HL-60/S4 treated with phorbol 12-myristate 13-acetate at 8.2 ng/mL for 4 days and 3 days (cell line): ENCODE measurements around the gene FNTB.
"Not testable (repeated sequence)": the region's sequence is repeated elsewhere in the genome, so short reads cannot be mapped to it uniquely, and the experiment has no call there.

Source experiments
- in situ Hi-C: fragments of 300-500 bp; cut with MboI; formaldehyde crosslinking; loops from 2 replicates; pipeline ENCODE4 v1.15.0; 2022; ENCODE audit warnings: low sequenced_read_pairs

Gene FNTB

GRCh38 chr14:65011538-65011937 lies 24.8 kb downstream of the FNTB start:
- in situ Hi-C loops, result no loop called here

GRCh38 chr14:65012353-65012752 lies 25.7 kb downstream of the FNTB start:
- in situ Hi-C loops, result no loop called here

GRCh38 chr14:65015391-65015790 lies 28.7 kb downstream of the FNTB start:
- in situ Hi-C loops, result no loop called here

- in situ Hi-C loops, result no loop called here
Observed at GRCh38 chr14:65016471-65016870, 29.8 kb downstream of the FNTB start.

- in situ Hi-C loops, result no loop called here
Observed at GRCh38 chr14:65019944-65020566, 33.4 kb downstream of the FNTB start.

- in situ Hi-C loops, result no loop called here
Observed at GRCh38 chr14:65024957-65025356, 38.3 kb downstream of the FNTB start.

GRCh38 chr14:65025818-65026217 lies 39.1 kb downstream of the FNTB start:
- in situ Hi-C loops, result no loop called here

- in situ Hi-C loops, result no loop called here
Observed at GRCh38 chr14:65026526-65026925, 39.8 kb downstream of the FNTB start.

GRCh38 chr14:65027127-65027799 lies 40.6 kb downstream of the FNTB start:
- in situ Hi-C loops, result no loop called here

- in situ Hi-C loops, result no loop called here
Observed at GRCh38 chr14:65028937-65029336, 42.2 kb downstream of the FNTB start.

- in situ Hi-C loops, result not testable (repeated sequence)
Observed at GRCh38 chr14:65031321-65031720, 44.6 kb downstream of the FNTB start.

GRCh38 chr14:65032319-65032718 lies 45.6 kb downstream of the FNTB start:
- in situ Hi-C loops, result no loop called here

- in situ Hi-C loops, result no loop called here
Observed at GRCh38 chr14:65033181-65033580, 46.5 kb downstream of the FNTB start.

- in situ Hi-C loops, result no loop called here
Observed at GRCh38 chr14:65034021-65034420, 47.3 kb downstream of the FNTB start.

- in situ Hi-C loops, result no loop called here
Observed at GRCh38 chr14:65035049-65035448, 48.4 kb downstream of the FNTB start.

GRCh38 chr14:65038966-65039365 lies 52.3 kb downstream of the FNTB start:
- in situ Hi-C loops, result no loop called here

GRCh38 chr14:65040666-65041433 lies 54.2 kb downstream of the FNTB start:
- in situ Hi-C loops, result no loop called here

GRCh38 chr14:65041434-65041915 lies 54.8 kb downstream of the FNTB start:
- in situ Hi-C loops, result no loop called here

GRCh38 chr14:65042296-65042695 lies 55.6 kb downstream of the FNTB start:
- in situ Hi-C loops, result no loop called here

GRCh38 chr14:65042731-65043372 lies 56.2 kb downstream of the FNTB start:
- in situ Hi-C loops, result no loop called here

- in situ Hi-C loops, result no loop called here
Observed at GRCh38 chr14:65043893-65044595, 57.3 kb downstream of the FNTB start.
